ENCODE data around the gene CLEC2D.
"Not testable (repeated sequence)": the region's sequence is repeated elsewhere in the genome, so short reads cannot be mapped to it uniquely, and the experiment has no call there.

The CLEC2D gene

DNA sequence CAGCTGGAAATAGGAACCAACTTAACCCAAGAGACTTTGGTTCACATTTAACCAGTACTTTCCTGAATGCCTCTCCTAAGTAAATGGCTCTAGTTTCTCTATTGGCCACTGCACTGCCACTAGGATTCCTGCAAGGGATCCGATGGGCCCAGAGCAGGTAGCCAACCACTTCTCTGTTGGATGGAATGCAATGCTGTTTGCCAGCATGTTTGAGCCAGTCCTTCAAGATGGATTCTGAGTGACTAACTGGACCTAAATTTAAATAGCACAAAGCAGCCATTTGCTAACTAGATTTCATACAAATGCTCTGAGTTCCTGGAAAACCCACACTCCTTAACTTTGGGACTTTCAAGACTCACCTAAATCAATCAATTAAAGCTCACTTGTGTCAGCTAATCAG, 9.5 kb upstream of the CLEC2D start:
- no peak for DNase-seq (ENCODE audit: low spot score)

DNA sequence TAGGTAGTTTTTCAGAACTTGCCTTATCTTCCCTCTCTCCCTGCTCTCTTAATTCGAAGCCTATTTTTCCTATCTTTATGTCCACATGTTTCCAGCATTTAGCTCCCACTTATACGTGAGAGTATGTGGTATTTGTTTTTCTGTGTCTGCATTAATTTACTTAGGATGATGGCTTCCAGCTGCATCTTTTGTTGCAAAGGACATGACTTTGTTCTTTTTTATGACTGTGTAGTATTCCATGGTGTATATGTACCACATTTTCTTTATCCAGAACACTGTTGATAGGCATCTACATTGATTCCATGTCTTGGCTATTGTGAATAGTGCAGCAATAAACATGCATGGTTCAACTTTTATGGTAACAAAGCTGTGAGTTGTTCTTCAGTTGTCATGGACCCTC, 7.8 kb upstream of the CLEC2D start:
- DNase-seq (ENCODE audit: low spot score), result no peak

DNA sequence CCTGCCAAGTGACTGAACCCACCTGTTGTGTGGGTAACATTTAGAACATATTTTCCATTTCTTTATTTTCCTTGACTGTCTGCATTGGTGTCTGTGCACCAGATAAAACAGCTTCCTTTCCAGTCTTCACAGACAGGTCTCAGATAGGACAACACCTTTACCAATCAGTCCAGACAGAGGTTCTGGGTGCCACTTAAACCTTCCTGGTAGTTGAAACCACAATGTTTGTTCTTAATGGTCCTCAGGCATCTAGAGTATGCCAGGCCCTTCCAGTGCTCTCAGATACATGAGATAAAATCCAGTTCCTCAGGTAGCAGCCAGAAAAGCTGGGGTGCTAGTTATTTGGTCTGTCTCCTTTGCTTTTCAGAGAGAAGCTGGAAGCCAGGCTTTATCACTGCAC, 7.0 kb upstream of the CLEC2D start:
- DNase-seq (ENCODE audit: low spot score), result no peak

DNA sequence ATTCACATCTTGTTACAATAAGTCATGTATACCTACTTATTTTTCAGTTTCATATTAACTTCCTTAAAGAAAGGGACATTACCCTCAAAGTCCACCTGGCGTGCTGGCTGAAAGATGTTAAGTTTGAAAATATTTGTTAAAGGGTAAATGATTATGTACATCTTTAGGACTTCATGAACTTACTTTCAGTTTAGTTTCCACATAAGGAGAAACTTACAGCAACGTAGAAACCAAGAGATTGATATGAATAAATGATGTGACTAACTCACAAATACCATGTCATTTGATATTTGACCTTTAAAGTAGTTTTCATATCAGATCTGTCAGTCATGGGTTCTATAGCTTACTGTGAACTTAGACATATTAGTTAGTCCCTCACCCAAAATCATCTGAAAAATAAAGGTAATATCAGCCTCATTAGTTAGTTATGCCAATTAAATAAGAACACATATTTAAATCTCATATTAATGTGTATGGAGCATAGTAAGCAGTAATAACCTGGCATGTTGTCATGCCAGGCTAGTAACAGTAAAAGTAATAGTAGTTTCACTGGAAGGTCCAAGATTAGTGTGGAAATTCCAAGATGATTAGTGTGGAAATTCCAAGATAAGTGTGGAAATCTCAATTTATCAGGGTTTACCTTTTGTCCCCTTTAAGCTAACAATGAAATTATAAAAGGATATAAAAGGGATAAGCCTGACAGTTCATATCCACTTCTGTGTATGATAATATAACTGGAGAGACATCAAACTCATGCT, 1.9 kb upstream of the CLEC2D start:
- DNase-seq (ENCODE audit: low spot score), result no peak

DNA sequence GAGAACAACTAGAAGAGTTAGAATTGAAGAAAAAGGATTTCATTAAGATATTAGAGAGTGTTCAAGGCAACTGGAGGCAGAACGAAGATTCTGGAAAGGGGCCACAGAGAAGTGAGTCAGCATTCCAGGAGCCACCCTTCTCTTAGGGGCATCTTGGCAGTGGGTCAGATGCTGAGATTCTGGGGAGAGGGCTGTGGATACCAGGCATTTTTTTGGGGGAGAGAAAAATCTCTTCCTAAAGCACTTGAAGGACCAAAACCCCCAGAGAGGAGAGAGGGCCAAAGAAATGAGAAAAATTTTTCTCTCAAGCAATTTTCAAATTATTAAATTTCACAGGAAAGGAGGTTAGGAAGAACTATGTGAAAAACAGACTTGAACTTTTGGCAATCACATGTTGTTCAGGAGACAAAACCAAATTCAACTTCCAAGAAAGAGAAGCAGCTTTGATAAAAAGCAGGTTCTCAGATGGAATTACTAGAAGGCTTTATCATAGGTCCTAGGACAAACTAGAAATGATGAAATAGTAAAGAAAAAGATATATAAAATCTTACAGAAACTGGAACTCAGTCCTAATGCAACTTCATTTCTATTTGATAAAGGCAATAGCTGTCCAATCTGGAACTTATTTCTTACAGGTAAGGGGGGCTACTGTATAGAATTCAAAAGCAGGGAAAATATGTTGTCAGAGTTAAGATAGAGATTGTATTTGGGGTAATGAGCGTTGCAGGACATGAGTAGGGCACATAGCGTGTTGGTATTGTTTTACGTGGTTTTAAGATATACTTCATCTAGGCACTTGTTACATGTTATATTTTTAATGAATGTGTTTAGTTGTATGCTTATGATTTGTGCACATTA, 1.1 kb upstream of the CLEC2D start:
- DNase-seq (ENCODE audit: low spot score), result peak; percentile 53

DNA sequence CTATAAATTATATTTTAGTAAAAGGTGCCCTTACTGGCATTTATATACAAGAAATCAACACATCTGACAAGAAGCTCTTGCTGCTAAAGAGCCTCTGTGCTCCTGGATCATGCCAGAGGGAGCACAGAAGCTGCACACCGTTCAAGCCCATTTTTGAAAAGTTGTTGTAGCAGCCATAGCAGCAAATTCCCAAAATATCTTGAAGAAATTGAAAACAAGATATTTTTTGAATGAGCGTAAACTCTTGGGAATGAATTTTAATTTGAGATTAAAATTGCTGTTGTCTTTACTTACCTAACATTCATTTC, 540 bp upstream of the CLEC2D start:
- DNase-seq (ENCODE audit: low spot score), result no peak

DNA sequence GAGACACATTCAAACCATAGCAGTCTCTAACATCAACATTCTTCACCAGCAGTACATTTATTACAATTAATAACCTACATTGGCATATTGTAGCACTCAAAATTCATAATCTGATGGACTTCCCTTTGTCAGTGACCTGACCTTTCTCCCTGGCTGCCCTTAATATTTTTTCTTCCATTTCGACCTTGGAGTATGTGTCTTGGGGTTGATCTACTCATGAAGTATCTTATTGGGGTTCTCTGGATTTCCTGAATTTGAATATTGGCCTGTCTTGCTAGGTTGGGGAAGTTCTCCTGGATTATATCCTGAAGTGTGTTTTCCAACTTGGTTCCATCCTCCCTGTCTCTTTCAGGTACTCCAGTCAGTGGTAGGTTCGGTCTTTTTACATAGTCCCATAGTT, 2.8 kb downstream of the CLEC2D start:
- DNase-seq (ENCODE audit: low spot score), result not testable (repeated sequence)

DNA sequence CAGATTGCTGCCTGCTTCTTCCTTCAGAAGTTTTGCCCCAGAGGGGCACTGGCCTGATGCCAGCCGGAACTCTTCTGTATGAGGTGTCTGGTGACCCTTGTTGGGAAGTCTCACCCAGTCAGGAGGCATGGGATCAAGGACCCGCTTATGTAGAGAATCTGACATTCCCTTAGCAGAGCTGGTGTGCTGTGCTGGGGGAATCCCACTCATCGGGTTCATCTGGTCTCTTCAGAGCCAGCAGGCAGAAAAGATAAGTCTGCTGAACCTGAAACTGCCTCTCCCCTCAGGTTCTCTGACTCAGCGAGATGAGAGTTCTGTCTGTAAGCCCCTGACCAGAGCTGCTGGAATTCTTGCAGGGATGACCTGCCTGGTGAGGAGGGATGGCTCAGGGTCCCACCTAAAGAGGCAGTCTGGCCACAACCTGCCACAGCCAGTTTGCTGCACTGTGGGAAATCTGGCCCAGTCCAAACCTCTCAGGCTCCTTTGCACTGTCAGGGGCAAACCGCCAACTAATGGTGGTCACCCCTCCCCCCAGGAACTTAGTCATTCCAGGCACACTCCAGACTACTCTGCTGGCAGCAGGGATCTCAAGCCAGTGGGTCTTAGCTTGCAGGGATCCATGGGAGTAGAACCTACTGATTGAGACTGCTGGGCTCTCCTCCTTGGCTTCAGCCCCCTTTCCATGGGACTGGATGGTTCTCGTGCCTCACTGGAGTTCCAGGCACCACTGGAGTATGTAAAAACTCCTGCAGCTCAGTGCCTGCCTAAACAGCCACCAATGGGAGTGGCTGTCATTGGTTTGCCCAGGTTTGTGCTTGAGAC, 4.1 kb downstream of the CLEC2D start:
- DNase-seq (ENCODE audit: low spot score), result peak; percentile 88

DNA sequence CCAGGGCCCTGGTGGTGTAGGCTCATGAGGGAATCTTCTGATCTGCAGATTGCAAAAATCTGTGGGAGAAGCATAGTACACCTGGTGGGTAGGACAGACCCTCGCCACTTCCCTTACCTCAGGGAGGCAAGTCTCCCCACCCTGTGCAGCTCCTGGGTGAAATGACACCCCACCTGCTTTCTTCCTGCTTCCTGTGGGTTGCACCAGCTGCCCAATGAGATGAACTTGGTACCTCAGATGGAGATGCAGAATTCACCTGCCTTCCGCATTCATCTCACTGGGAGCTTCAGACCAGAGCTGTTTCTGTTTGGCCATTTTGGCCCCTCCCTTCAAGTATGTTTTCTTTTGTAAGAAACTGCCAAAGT, 4.7 kb downstream of the CLEC2D start:
- DNase-seq (ENCODE audit: low spot score), result no peak

DNA sequence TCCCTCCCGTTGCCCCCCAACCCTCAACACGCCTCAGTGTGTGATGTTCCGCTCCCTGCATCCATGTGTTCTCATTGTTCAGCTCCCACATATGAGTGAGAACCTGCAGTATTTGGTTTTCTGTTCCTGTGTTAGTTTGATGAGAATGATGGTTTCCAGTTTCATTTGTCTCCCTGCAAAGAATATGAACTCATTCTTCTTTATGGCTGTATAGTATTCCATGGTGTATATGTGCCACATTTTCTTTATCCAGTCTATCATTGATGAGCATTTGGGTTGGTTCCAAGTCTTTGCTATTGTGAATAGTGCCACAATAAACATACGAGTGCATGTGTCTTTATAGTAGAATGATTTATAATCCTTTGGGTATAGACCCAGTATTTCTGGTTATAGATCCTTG, 13.0 kb downstream of the CLEC2D start:
- not testable (repeated sequence) for DNase-seq (ENCODE audit: low spot score)

DNA sequence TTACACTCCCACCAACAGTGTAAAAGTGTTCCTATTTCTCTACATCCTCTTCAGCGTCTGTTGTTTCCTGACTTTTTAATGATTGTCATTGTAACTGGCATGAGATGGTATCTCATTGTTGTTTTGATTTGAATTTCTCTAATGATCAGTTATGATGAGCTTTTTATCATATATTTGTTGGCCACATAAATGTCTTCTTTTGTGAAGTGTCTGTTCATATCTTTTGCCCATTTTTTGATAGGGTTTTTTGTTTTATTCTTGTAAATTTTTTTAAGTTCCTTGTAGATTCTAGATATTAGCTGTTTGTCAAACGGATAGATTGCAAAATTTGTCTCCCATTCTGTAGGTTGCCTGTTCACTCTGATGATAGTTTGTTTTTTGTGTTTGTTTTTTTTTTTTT, 13.4 kb downstream of the CLEC2D start:
- DNase-seq (ENCODE audit: low spot score), result not testable (repeated sequence)

DNA sequence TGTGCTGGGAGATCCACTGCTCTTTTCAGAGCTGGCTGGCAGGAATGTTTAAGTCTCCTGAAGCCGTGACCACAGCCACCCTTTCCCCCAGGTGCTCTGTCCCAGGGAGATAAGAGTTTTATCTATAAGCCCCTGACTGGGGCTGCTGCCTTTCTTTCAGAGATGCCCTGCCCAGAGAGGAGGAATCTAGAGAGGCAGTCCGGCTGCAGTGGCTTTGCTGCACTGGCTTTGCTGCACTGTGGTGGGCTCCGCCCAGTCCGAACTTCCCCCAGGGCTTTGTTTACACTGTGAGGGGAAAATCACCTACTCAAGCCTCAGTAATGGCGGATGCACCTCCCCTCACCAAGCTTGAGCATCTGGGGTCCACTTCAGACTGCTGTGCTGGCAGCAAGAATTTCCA, 15.9 kb downstream of the CLEC2D start:
- DNase-seq (ENCODE audit: low spot score), result not testable (repeated sequence)

DNA sequence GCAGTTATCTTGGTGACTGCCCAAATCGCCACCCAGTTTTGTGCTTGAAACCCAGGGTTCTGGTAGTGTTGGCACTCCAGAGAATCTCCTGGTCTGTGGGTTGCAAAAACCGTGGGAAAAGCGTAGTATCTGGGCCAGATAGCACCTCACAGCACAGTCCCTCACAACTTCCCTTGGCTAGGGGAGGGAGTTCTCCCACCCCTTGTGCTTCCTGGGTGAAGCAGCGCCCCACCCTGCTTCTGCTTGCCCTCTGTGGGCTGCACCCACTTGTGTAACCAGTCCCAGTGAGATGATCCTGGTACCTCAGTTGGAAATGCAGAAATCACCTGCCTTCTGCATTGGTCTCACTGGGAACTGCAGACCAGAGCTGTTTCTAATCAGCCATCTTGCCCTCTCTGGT, 16.4 kb downstream of the CLEC2D start:
- no peak for DNase-seq (ENCODE audit: low spot score)

DNA sequence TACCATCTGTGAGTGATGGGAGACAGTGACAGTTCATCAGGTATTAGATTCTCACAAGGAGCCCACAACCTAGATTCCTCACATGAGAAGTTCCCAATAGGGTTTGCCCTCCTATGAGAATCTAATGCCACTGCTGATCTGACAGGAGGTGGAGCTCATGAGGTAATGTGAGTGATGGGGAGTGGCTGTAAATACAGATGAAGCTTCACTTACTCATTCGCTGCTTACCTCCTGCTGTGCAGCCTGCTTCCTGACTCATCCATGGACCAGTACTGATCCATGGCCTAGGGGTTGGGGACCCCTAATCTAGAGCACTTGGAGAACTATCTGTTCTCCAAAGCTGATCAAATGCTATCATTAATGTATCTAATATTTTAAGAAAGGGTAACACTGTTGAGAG, 17.7 kb downstream of the CLEC2D start:
- no peak for DNase-seq (ENCODE audit: low spot score)

DNA sequence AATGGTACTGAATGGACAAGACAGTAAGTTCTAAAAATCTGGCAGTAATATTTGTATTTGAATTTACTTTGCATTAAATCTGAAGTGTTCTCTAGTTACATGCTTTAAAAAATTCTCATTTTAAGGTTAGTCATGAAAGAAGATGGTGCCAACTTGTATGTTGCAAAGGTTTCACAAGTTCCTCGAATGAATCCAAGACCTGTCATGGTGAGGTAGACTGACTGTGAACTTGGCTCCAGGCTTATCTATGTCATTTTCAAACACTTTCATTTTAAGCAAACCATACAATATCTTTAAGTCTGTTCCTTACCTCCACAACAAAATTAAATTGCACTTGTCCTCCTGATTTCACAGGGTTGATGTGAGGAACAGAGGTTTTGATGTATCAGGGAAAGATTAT, 23.4 kb downstream of the CLEC2D start:
- no peak for DNase-seq (ENCODE audit: low spot score)

DNA sequence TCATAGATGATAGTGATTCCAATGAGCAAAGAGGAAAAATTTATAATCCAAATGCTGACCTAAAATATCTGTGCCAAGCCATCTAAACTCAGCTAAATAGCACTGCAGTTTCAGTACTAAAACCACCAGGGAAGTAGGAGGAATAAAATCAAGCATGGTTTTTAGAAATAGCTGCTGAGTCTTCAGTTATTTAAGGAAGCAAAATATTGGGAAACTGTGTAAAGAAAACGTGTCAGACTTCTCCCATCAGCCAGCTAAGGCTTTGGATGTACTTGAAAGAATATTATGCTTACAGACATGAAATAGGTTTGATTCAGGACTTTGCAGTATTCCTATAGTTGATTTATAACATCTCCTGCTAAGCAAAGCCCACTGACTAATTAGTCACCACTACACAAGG, 24.7 kb downstream of the CLEC2D start:
- no peak for DNase-seq (ENCODE audit: low spot score)

DNA sequence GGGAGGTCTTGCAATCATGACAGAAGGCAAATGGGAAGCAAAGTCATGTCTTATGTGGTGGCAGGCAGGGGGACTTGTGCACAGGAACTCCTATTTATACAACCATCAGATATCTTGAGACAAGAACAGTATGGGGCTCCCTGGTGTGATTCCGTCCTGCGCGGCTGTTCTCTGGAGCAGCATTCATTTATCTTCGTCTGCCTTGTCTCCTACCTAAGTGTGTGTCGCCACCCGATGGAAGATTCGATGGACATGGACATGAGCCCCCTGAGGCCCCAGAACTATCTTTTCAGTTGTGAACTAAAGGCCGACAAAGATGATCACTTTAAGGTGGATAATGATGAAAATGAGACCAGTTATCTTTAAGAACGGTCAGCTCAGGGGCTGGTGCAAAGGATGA, 25.6 kb downstream of the CLEC2D start:
- not testable (repeated sequence) for DNase-seq (ENCODE audit: low spot score)

DNA sequence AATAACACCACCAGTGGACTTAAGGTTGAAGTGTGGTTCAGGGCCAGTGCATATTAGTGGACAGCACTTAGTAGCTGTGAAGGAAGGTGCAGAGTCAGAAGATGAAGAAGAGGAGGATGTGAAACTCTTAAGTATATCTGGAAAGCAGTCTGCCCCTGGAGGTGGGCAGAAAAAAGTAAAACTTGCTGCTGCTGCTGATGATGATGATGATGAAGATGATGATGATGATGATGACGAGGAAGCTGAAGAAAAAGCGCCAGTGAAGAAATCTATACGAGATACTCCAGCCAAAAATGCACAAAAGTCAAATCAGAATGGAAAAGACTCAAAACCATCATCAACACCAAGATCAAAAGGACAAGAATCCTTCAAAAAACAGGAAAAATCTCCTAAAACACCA, 26.1 kb downstream of the CLEC2D start:
- DNase-seq (ENCODE audit: low spot score), result not testable (repeated sequence)

DNA sequence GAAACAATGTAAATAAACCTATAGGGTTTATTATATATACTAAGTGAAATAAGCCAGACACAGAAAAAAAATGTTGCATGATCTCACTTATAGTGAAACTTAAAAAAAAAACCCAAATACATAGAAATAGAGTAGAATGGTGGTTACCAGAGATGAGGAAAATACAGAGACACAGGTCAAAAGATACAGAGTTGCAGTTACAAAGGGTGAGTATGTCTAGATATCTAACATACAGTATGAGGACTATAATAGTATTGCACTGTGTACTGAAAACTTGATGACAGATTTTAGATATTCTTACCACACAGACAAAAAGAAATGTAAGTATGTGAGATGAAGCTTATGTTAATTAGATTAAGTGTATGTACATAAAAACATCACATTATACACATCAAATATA, 28.1 kb downstream of the CLEC2D start:
- DNase-seq (ENCODE audit: low spot score), result no peak

DNA sequence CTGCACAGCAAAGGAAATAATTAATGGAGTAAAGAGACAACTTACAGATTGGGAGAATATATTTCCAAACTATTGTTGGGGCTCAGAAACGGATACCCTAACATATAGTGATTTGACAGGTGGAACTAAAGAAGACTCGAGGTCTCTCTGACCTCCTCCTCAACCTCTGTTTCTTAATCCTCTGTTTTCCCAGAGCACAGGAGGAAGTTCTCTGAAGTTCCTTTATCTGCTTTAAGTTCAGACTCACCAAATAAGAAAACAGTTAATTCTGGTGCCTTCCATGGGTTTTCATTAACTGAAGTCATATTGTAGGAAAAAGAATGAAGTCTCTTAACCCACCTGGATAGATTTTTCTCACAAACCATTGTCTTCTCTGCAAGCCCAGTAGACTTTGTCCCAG, 29.2 kb downstream of the CLEC2D start:
- no peak for DNase-seq (ENCODE audit: low spot score)

DNA sequence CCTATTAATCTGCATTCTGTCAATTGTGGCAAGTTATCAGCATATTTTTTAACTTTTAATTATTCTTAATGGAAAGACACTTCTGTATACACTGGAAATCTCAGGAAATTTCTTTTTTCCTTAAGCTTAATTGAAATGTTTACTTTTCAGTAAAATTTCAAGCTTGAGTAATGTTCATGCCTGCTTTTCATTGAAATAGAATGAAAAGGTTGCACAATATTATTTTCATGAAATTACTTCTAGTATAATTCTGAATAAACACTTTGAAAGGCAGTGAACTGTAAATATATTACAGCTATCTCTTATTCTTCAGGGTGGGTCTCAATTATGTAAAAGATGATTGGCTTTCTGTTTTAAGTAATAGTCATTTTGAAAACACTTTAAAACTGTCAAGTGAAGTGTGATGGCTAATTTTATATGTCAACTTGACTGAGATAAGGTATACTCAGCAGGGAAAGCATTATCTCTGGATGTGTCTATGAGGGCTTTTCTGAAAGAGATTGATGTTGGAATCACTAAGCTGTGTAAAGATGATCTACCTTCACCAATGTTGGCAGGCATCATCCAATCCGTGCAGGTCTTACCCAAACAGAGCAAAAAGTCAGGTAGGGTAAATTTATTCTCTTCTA, 29.9 kb downstream of the CLEC2D start:
- DNase-seq (ENCODE audit: low spot score), result no peak

DNA sequence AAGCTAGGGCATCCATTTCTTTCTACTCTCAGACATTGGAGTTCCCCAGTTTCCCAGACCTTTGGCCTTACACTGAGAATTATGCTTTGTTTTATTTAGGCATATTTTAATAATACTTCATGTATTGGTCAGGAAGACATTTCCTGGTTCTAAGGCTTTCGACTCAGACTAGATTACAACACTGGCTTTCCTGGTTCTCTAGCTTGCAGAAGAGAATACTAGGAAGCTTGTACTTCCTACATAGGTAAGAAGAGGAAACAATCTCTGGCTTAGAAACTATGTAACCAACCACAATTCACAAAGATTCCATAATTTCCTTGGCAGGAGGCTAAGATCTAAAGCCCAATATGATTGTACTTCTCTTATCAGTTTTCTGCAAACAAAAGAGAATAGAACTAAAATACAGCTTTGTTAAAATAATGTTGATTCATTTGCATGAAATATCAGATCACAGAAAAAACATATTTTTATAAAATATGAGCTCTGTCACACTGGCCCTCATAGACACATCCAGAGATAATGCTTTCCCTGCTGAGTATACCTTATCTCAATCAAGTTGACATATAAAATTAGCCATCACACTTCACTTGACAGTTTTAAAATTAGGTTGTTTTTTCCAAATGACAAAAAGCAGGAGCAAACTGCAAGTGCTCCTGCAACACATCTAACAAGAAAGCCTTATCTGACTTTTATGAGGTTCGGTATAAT, 30.5 kb downstream of the CLEC2D start:
- no peak for DNase-seq (ENCODE audit: low spot score)
